ENCODE data around the gene ADGRG4.

GRCh38 chrX:136322064-136322463, 21.3 kb downstream of the ADGRG4 start:
- TF ChIP-seq, protein P1, sequence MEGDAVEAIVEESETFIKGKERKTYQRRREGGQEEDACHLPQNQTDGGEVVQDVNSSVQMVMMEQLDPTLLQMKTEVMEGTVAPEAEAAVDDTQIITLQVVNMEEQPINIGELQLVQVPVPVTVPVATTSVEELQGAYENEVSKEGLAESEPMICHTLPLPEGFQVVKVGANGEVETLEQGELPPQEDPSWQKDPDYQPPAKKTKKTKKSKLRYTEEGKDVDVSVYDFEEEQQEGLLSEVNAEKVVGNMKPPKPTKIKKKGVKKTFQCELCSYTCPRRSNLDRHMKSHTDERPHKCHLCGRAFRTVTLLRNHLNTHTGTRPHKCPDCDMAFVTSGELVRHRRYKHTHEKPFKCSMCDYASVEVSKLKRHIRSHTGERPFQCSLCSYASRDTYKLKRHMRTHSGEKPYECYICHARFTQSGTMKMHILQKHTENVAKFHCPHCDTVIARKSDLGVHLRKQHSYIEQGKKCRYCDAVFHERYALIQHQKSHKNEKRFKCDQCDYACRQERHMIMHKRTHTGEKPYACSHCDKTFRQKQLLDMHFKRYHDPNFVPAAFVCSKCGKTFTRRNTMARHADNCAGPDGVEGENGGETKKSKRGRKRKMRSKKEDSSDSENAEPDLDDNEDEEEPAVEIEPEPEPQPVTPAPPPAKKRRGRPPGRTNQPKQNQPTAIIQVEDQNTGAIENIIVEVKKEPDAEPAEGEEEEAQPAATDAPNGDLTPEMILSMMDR (IDR thresholded peaks at IDR 0.05) = no peak
- TF ChIP-seq ZFX (IDR thresholded peaks at IDR 0.05; ENCODE audit: borderline replicate concordance) = no peak

All from 22Rv1 (cell line).